Right lobe of liver (tissue), 6 donors: Measurements from ENCODE around the gene ATXN7L2. TPM values are rescaled to one million over a fixed set of nuclear protein-coding genes. Genes with fewer than 3 reads are reported as not detected.
A peak's percentile ranks its signal among the peaks of the same experiment; 100 is the strongest.

ENCODE experiments used
- ATAC-seq, 4 donors: fragments of 200-7000 bp; cut with Tn5 transposase; one replicate each; pipeline ENCODE4 v1.9.1; 2020; ENCODE audit warnings: mild to moderate bottlenecking in 4 of 4, moderate library complexity in 4 of 4
- DNase-seq, 3 donors: peaks; one replicate each; pipeline ENCODE4 v3.0.0-alpha.2; 2020
- H3K27ac ChIP-seq, 3 donors: fragments of 200-600 bp; one replicate each; pipeline ENCODE4 v1.8.0; 2022
- H3K27me3 ChIP-seq, 2 donors: fragments of 200-600 bp; one replicate each; pipeline ENCODE4 v1.8.0; 2022
- H3K36me3 ChIP-seq, 4 donors: fragments of 200-600 bp; sonication (generic) in 1 of 4; one replicate each; pipeline versions ENCODE4 v1.5.1 to v1.8.0; 2017 to 2022; ENCODE audit warnings: control low read depth in 1 of 4
- H3K4me1 ChIP-seq, 4 donors: fragments of 200-600 bp; sonication (generic) in 1 of 4; one replicate each; pipeline versions ENCODE4 v1.5.1 to v1.8.0; 2017 to 2022; ENCODE audit warnings: control low read depth in 1 of 4
- H3K4me3 ChIP-seq, 3 donors: fragments of 200-600 bp; one replicate each; pipeline ENCODE4 v1.8.0; 2022
- H3K9me3 ChIP-seq, 4 donors: fragments of 200-600 bp; sonication (generic) in 1 of 4; one replicate each; pipeline versions ENCODE4 v1.5.1 to v1.8.0; 2017 to 2022; ENCODE audit warnings: control low read depth in 1 of 4
- POLR2A ChIP-seq: fragments of 450-650 bp; IDR thresholded peaks from one replicate; pipeline ENCODE4 v1.6.1; 2017; ENCODE audit warnings: antibody characterized with exemption, mild to moderate bottlenecking
- WGBS: methylation state at CpG from one replicate; pipeline ENCODE4 v1.1.6; 2018; ENCODE audit warnings: low coverage, low lambda C conversion rate; ENCODE audit not compliant: insufficient coverage; ENCODE audit errors: missing lambda C conversion rate; 5-methylcytosine and 5-hydroxymethylcytosine counted together
- intact Hi-C, 2 donors: fragments of 100-400 bp; cut with DNase I; formaldehyde crosslinking; loops; one replicate each; pipeline versions ENCODE4 v1.11.2 to v1.14.1; 2022
- total RNA-seq, 6 experiments: library from RNA; depleted of rRNA in 2 of 6; stranded (reverse); fragments of >200 nt in 2 of 6; fragmentation: NEBNext Ultra II Directional in 3 of 6; extraction: Animal tissue kit (Norgen Biotek cat#: 25700) in 3 of 6; gene quantifications; one replicate each; pipeline versions ENCODE4 v1.1.0 to v1.2.4, GENCODE V29; 2016 to 2023
- TF ChIP-seq, protein P1 (sequence below), 4 donors: fragments of 200-600 bp in 3 of 4; fragments of 450-650 bp in 1 of 4; IDR thresholded peaks; one replicate each; pipeline versions ENCODE4 v1.5.1 to v1.8.0; 2016 to 2022; ENCODE audit warnings: antibody characterized with exemption in 4 of 4, mild to moderate bottlenecking in 2 of 4
- donor health status: DM: no; HTN: yes; CAD: no.
- donor health status: DM: no; HTN: no; CAD: no.
- donor health status: DM: no; HTN: no; CAD: no.
- donor health status: DM: no; HTN: yes; CAD: no.
- donor health status: DM: no; HTN: yes; CAD: no.

ATXN7L2 gene
- total RNA-seq, 6 experiments from 2014 or later, result 1.5 to 6.1 (median 3.1) TPM

DNA sequence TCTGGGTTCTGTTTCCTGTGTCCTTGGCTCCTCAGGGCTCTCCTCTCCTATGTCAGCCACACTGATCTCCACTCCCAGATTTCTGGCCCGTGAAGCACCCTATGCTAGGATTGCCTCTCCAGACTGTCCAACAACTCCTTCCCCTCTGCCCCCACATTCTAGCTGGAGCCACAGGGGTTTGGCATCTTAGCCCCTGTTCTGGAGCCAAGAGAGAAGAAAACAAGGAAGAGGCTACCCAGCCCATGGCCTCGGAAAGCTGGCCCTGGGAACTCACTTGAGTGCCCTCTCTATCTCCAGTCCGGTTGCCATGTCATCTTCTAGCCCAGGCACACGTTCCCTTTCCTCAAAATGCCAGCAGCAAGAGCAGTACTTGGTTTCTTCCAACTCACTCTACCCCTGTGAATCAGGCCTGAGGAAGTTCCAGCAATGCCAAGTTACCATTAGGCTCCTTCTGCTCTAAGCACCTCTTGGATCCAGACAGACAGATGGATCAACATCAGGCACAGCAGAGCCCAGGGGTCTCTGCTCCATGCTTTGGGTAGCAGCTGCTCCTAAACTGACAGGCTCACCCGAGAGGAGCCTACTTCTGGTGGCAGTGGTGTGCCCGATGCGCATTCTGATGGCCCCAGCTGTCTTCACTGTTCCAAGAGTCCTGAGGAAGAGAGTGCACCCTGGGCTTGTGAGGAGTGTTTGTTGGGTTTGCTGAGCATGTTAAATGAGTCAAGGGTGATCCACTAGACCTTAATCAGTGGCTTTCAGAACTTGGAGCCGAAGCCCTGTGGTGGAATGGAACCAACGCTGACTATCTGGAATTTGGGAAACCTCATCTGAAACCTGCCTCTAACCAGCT is 44.4 kb downstream of the ATXN7L2 start:
- 63% methylated on average over 5 of the region's 9 CpGs for WGBS
- Histone ChIP-seq H3K4me1 (peaks cover 0 to 8% (median 0%) of the 10 kb centered on the region in 4 donors), H3K36me3 (no peaks in the 10 kb centered on the region), H3K27me3 (no peaks in the 10 kb centered on the region), H3K4me3 (no peak overlapping the region), H3K27ac (no peak overlapping the region), H3K9me3 (no peaks in the 10 kb centered on the region)
- no peak for TF ChIP-seq POLR2A
- TF ChIP-seq, protein P1, sequence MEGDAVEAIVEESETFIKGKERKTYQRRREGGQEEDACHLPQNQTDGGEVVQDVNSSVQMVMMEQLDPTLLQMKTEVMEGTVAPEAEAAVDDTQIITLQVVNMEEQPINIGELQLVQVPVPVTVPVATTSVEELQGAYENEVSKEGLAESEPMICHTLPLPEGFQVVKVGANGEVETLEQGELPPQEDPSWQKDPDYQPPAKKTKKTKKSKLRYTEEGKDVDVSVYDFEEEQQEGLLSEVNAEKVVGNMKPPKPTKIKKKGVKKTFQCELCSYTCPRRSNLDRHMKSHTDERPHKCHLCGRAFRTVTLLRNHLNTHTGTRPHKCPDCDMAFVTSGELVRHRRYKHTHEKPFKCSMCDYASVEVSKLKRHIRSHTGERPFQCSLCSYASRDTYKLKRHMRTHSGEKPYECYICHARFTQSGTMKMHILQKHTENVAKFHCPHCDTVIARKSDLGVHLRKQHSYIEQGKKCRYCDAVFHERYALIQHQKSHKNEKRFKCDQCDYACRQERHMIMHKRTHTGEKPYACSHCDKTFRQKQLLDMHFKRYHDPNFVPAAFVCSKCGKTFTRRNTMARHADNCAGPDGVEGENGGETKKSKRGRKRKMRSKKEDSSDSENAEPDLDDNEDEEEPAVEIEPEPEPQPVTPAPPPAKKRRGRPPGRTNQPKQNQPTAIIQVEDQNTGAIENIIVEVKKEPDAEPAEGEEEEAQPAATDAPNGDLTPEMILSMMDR (IDR thresholded peaks at IDR 0.05), result no peak
- no peak for ATAC-seq
- intact Hi-C loops, result no loop called here
- DNase-seq, result no peak

DNA sequence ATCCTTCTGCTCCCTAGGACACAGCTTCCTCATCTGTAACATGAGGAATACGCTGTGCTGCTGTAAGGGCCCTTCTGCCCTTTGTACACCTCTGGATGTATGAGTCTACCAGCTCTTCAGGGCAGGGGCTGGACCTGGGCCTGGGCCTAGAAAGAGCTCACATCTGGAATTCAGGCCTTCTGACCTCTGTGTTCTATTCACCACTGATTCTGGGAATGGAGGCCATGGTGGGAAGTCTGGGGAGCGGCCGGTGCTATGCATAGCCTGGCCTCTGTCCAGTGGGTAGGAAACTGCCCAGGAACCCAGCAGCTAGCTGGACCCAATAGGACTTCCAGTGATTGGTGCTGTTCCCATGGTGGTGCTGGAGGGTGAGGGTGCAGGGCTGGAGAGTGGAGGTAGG is 45.0 kb downstream of the ATXN7L2 start:
- Histone ChIP-seq H3K4me3 (no peak overlapping the region), H3K36me3 (no peaks in the 10 kb centered on the region), H3K27me3 (no peaks in the 10 kb centered on the region), H3K4me1 (peaks cover 0 to 8% (median 0%) of the 10 kb centered on the region in 4 donors), H3K27ac (no peak overlapping the region), H3K9me3 (no peaks in the 10 kb centered on the region)
- TF ChIP-seq POLR2A, result no peak
- TF ChIP-seq, protein P1 (IDR thresholded peaks at IDR 0.05), result no peak
- DNase-seq (no peak), ATAC-seq (no peak)
- intact Hi-C loops, result no loop called here
- WGBS, result 100% methylated on average over 2 of the region's 3 CpGs

DNA sequence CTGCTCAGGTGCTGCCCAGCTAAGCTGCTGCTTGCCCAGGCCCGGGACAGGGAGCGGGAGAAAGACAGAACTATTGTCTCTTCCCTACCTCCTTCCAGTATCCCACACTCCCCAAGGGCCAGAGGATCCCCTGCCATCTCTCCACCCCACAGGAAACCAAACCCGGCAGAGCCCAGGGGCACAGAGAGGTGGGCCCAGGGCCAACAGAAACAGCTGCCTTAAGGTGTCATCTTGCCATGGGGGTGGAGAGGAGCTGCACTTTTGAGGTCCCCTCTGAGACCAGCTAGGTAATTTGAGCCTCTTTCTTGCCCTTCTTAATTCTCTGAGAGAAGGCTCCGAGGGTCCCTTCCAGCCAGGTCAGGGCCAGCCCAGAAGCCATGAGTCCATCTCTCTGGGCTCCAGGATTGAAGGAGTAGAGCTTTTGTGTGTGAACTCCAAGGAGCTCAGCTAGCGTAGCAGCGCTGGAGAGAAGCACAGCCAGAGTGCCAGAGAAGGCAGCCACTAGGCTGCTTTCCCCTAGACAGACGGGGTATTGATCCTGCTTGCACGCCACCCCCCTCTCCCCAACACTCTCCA is 46.3 kb downstream of the ATXN7L2 start:
- no peaks in the 10 kb centered on the region for H3K36me3 ChIP-seq
- H3K4me1 ChIP-seq, result peaks cover 0 to 8% (median 0%) of the 10 kb centered on the region in 4 donors
- WGBS, result 61% methylated on average over 3 of the region's 8 CpGs
- no peak for DNase-seq
- no peak overlapping the region for H3K4me3 ChIP-seq
- TF ChIP-seq, protein P1 (IDR thresholded peaks at IDR 0.05), result no peak
- no peak overlapping the region for H3K27ac ChIP-seq
- intact Hi-C loops, result loop anchor here (2.0 to 5.0 kb wide), 3 partner anchors 33 to 268 kb away; no protein-coding TSS in a partner anchor
- no peaks in the 10 kb centered on the region for H3K9me3 ChIP-seq
- H3K27me3 ChIP-seq, result no peaks in the 10 kb centered on the region
- no peak for ATAC-seq

DNA sequence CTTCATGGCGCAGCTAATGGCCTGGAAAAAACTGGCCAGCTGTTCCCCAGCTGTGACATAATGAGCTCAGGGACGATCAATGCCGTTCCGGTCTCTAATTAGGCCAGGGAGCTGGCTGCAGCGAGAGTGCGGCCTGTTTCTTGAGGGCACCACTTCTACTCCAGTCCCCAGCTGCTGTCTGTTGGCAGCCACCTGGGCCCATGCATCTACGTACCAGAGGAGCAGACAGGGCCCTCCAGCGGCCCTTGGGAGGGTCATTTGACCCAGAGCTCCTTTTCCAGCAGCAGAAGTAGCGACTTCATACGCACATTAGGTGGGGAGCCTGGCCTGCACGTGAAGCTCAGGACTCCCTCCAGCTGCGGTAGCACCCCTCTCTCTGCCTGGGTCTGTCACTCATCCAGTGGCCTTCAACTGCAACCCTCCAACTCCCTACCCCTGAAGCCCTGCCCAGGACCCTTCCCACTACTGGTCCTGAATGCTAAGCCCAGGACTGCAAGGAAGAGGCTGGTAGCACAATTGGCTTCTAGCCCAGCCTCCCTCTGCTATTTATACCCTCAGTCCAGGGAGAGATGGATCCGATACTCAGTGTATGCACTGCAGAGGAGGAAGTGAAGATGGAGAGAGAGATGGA is 46.9 kb downstream of the ATXN7L2 start:
- peaks cover 0 to 8% (median 0%) of the 10 kb centered on the region in 4 donors for H3K4me1 ChIP-seq
- H3K4me3 ChIP-seq, result no peak overlapping the region
- no peaks in the 10 kb centered on the region for H3K9me3 ChIP-seq
- ATAC-seq (no peak), DNase-seq (peak in 1 of 3 donors; percentile 31)
- no peaks in the 10 kb centered on the region for H3K36me3 ChIP-seq
- intact Hi-C loops, result loop anchor here (2.0 to 5.0 kb wide), 3 partner anchors 33 to 268 kb away; no protein-coding TSS in a partner anchor
- no peaks in the 10 kb centered on the region for H3K27me3 ChIP-seq
- TF ChIP-seq, protein P1 (IDR thresholded peaks at IDR 0.05), result no peak
- TF ChIP-seq POLR2A, result no peak
- 66% methylated on average over 2 of the region's 13 CpGs for WGBS
- no peak overlapping the region for H3K27ac ChIP-seq
